ENCODE results near the gene C1orf52.

DNA sequence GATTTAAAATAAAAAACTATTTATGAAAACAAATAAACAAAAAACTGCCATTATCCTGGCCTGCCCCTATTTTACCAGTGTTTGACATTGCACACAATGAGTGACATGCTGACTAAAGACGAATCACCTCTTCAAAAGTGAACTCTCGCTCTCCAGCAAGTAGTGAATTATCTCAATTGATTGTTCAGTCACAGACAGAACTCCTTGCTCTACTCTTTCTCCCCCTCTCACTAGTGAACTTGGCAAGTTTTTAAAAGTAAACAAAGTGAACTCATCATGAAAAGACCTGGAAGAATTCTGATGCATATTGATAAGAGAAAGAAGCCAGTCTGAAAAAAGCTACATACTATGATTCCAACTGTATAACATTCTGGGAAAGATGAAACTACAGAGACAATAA is 4.7 kb upstream of the C1orf52 start:
- TF ChIP-seq GATA4 (IDR thresholded peaks at IDR 0.05; ENCODE audit: borderline replicate concordance, low read depth) = no peak
- no peak for TF ChIP-seq JDP2 (CRISPR knock-in tag; IDR thresholded peaks at IDR 0.05; ENCODE audit: borderline replicate concordance)
- no peak for TF ChIP-seq RFX1 (IDR thresholded peaks at IDR 0.05)
- TF ChIP-seq, protein P1, sequence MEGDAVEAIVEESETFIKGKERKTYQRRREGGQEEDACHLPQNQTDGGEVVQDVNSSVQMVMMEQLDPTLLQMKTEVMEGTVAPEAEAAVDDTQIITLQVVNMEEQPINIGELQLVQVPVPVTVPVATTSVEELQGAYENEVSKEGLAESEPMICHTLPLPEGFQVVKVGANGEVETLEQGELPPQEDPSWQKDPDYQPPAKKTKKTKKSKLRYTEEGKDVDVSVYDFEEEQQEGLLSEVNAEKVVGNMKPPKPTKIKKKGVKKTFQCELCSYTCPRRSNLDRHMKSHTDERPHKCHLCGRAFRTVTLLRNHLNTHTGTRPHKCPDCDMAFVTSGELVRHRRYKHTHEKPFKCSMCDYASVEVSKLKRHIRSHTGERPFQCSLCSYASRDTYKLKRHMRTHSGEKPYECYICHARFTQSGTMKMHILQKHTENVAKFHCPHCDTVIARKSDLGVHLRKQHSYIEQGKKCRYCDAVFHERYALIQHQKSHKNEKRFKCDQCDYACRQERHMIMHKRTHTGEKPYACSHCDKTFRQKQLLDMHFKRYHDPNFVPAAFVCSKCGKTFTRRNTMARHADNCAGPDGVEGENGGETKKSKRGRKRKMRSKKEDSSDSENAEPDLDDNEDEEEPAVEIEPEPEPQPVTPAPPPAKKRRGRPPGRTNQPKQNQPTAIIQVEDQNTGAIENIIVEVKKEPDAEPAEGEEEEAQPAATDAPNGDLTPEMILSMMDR (CRISPR knock-in tag; IDR thresholded peaks at IDR 0.05) = no peak
- TF ChIP-seq SMAD9 (CRISPR knock-in tag; IDR thresholded peaks at IDR 0.05) = no peak
- TF ChIP-seq ZNF564 (CRISPR knock-in tag; IDR thresholded peaks at IDR 0.05) = no peak
- TF ChIP-seq JUNB (CRISPR knock-in tag; IDR thresholded peaks at IDR 0.05; ENCODE audit: borderline replicate concordance) = no peak
- TF ChIP-seq TMF1 (CRISPR knock-in tag; IDR thresholded peaks at IDR 0.05; ENCODE audit: low read depth) = no peak
- no peak for TF ChIP-seq ZNF543 (CRISPR knock-in tag; IDR thresholded peaks at IDR 0.05)
- no peak for TF ChIP-seq ZBTB4 (CRISPR knock-in tag; IDR thresholded peaks at IDR 0.05; ENCODE audit: borderline replicate concordance)
- no peak for TF ChIP-seq POLR2AphosphoS2 (IDR thresholded peaks at IDR 0.05; ENCODE audit: low read depth, low read length)
- no peak for TF ChIP-seq TBL1XR1 (IDR thresholded peaks at IDR 0.05; ENCODE audit: borderline replicate concordance, low read length, partially characterized antibody)
- TF ChIP-seq FOXO4 (CRISPR knock-in tag; conservative IDR thresholded peaks at IDR 0.05) = no peak
- TF ChIP-seq ZKSCAN8 (CRISPR knock-in tag; IDR thresholded peaks at IDR 0.05; ENCODE audit: borderline replicate concordance) = no peak

Data from HepG2 (cell line).